Fibroblast of skin of right biceps (primary cell): ENCODE data around the gene RIMOC1.
"Not testable (repeated sequence)": the region's sequence is repeated elsewhere in the genome, so short reads cannot be mapped to it uniquely, and the experiment has no call there.

Experiments
- DNase-seq: peaks from one replicate; pipeline ENCODE4 v3.0.0-alpha.2; 2013

RIMOC1 gene

DNA sequence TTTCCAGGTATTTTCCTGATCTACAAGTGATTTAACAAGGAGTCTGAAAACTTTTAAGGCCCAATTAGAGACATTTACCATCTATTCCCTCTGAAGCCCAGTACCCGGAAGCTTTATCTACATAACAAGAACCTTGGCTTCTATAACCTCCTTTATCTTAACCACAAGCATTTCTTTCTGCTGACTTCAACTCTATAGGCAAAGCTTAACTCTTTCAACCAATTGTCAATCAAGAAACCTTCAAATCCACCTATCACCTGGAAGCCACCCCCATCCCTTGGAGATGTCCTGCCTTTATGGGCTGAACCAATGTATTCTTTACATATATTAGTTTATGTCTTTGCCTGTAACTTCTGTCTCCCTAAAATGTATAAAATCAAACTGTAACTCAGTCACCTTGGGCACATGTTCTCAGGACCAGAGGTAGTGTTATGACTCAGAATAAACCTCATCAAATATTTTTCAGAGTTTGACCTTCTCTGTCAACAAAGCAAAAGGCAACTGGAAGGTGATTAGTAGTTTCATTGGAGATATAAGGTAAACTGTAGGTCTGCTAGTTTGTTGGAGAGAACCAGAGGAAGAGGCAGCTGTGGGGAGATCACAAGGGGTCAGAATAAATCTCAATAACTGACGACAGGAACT lies 13.0 kb upstream of the RIMOC1 start:
- DNase-seq: no peak

DNA sequence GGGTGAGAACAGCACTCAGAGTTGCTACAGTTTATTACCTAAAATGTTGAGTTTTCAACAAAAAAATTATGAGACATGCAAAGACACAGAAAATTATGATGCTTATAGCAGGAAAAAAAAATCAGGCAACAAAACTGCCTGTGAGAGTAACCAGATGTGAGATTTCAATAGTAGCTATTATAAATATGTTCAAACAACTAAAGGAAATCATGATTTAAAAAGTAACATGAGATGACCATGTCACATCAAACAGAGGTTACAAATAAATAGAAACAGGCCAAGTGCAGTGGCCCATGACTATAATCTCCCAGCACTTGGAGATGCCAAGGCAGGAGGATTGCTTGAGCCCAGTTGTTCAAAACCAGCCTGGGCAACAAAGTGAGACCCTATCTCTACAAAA lies 12.1 kb upstream of the RIMOC1 start:
- no peak for DNase-seq

DNA sequence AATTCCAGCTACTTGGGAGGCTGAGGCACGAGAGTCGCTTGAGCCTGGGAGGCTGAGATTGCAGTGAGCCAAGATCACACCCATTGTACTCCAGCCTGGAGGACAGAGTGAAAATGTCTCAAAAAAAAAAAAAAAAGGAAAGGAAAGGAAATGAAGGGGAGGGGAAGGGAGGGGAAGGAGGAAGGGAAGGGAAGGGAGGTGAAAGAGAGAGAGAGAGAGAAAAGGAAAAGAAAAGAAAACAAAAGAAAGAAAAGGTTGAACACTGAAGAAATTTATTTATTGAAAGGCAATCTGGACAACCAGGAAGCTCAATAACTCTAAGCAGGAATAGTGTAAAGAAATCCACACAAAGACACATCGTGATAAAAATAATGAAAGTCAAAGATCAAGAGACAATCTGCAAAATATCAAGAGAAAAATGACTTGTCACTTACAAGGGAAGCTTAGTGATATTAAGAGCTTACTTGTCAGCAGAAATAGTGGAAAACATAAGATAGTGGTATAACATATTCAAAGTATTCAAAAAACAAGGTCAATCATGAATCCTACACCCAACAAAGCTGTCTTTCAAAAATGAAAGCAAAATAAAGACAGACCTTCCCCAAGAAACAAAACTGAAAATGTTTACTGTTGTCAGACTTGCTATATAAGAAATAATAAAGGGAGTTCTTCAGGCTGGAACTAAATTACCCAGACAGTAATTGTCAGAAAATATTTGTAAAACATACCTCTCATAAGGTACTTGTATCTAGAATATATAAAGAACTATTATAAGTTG lies 10.9 kb upstream of the RIMOC1 start:
- DNase-seq: no peak

DNA sequence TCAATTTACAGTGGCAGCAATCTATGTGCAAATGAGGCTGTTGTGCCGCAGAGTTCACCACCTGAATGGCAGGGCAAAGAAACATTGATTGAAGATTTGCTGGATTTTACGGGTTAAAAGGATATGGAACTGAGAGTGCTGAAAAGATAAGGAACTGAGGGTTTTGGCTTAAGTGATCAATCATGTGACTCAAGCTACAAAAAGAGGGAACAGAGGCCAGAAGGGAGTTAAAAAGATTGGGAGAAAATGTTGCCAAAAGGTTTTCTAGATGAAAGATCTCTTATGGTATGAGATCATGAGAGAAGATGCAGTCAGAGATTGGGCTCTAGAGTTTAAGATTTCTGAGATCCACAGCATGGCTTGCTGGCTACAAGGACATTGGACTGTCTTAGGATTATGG lies 7.9 kb upstream of the RIMOC1 start:
- DNase-seq: no peak

DNA sequence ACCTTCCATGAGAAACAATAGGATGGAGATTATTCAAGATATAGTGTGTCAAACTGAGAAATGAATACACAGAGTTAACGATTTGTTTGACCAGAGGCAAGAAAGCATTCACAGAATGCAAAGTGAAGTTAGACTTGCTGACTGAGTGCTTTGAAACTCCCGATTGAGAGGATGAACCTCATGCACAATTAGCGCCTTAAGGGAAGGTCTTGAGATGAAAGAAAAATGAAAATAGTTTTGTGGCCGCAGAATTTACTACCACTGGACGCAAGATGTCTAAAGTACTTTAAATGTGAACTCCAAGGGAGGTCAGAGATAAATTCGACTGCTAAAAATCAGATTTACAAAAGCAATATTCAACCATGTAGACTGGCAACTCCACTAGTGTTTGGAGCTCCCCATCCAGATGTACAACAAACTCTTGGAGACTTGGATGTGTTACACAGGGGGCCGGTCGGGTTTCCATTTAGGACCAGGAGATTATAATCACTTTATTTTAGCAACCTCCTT lies 707 bp upstream of the RIMOC1 start:
- no peak for DNase-seq

DNA sequence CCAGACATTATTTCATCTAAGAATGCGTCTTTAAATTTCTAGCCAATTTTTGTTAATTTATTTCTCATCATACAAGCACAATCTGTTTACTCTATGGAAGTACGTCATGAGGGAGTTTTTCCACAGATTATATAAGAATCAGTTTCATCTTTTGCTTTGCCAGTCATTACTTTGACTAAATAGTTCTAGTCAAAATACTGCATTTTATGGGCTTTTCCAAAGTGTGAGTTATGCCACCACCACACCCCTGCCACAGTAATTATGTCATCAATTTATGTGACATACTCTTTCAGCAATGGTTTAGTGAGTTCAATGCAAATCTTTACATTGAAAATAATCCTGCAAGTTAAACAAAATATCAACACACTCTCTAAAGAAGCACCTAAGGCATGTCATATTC lies 2.0 kb downstream of the RIMOC1 start:
- DNase-seq: no peak

DNA sequence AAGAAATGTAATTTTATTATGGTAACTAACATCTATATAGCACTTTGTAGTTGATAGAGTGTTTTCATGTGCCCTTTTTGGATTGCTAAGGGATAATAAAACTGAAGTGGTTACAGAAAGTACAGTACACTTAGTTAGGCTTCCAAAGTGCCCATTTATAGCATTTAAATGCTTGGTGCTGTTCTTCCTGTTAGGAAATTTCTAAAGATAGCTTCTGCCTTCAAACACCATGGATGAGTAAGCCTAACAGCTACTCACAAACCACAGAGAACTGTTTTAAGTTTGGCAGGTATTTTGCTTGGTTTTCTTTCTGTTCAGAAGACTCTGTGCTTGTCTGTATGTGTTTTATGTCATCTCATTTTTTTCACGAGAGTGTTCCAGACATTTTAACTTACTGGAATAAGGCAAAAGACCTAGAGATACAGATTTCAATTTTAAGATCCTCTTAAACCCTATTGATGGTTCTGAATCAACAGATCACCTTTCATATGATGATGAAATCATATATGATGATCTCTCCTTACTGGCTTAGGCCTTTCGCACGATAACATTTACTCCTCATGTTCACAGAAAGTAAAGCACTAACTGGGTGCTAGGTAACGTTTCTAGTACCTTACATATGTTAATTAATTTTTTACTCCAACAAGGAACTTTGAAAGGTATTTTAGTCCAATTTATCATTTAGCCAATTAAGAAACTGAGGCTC lies 4.4 kb downstream of the RIMOC1 start:
- peak; percentile 67 for DNase-seq

DNA sequence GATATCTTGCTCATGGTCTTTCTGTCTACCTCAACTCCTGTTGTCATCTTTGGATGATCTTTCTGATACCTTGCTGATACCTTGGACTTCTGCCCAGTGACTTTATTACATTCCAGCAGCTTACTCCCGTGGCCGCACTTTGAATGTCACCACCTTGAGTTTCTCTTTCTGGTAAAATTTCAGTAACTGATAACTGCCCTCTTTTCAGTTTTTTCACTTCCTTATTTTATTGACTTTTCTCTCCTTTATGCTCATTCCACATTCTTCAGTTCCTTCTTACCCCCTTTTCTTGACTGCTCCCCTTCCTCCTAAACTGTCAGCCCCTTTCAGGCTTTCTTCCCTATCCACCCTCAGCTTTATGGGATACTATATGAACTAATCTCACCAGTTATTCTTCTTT lies 14.0 kb downstream of the RIMOC1 start:
- no peak for DNase-seq

DNA sequence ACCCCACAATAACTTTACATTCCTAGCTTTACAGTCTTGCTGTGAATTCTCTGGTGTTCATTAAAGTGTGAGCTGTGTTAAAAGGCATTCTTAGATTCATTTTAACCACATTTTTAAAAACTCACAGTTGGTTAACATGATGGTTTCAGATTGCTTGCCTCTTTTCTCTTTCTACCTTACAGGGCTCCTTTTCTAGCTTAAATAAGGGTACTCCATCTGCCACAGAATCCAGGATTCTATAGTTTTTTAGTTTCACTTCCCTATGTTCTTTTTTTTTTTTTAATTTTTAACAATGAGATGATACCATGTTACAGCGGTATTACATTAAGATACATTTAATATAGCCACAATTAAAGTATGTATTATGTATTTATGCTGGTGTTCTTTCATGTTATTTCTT lies 17.0 kb downstream of the RIMOC1 start:
- no peak for DNase-seq

DNA sequence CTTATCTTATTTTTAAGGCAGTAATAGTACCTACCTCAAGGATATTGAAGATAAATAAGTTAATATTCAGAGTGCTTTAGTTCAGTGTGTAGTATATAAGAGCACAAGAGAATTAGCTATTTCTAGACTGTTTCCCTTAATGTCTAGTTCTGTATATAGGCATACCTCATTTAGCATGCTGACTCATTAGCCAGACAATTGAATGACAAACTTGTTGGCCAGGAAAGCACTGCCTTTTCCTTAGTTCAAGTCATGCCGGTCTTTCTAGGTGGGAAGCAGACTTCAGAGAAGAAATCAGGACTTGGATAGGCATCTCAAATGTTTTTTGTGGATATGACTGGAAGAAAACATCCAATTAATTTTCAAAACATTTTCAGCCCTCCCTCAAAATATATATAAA lies 17.7 kb downstream of the RIMOC1 start:
- peak; percentile 63 for DNase-seq

DNA sequence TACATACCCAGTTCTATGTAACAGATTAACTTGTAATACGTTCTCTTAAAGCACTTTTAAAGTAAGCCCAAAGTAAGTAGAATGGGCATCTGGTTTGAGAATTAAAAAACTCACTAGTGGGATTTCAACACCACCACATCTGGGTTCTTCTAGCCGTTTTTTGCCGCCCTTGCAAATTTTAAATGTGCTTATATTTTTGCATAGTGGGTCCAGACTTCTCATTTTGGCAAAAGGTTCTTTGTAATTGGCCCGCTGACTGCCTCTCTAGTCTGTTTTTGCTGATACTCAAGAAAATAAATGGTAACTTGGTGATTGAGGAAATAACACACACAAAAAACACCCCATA lies 20.4 kb downstream of the RIMOC1 start:
- DNase-seq: no peak

DNA sequence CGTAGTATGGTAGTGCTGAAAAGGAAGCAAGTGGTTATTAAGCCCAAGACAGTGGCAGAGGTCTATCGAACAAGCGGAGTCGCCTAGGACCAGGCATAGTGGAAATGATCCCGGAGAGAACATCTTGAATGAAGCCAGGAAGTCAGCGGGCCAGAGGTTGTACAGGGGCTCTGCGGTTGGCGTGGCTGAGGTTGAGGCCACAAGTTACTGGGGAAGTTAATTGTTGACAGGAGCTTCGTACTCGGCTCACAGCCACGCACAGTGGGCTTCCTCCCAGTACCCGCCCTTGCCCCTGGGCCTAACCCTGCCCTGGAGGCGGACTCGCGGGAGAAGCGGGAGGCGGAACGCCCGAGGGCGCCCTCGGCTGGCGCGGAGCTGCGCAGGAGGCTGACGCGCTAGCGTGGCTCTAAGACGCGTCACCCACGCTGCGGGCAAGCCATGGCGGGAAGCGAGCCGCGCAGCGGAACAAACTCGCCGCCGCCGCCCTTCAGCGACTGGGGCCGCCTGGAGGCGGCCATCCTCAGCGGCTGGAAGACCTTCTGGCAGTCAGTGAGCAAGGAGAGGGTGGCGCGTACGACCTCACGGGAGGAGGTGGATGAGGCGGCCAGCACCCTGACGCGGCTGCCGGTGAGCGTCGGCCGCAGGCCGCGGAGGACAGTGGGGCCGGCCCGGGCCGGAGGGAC lies 20.9 kb downstream of the RIMOC1 start, which contains the start of gene FBXO4:
FBXO4 (plus strand) TSS at position 410 of the 683 bp plus-strand sequence; CDS start at position 439, 29 bp downstream.
- DNase-seq: peak; percentile 84

DNA sequence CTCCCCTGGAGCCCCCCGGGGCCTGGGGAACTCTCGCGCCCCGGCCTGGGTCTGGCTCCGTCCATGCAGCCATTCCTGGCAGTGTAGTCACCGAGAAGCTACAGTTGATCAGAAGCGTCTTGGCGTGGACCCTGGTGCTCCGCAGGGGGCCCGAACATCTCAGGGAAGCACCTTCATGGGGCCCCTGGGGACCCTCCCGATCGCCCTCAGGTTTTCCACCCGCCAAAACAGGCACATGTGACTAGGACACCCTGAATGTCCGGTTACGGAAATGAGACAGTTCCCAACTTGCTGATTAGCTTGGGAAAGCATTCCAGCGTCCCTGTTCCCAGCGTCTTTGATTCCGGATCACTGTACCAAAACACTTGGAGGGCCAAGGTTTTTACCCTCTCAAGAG lies 21.4 kb downstream of the RIMOC1 start:
- DNase-seq: peak; percentile 45

DNA sequence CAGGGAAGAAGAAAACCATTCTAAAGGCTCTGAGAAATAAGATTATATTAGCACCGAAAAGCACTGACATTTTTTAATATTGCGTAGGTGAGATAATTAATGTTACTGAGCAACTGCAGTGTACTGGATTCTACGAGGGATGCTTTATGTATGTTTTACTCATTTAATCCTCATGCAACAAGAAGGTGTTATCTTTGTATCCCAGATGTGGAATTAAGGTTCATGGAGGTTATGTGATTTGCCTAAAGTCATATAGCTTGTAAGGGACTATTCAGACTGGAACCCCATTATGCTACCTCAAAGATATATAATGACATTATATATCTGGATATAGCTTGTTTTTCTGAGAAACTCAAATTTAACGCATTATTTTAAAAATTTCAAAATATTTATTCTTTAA lies 23.5 kb downstream of the RIMOC1 start:
- no peak for DNase-seq

DNA sequence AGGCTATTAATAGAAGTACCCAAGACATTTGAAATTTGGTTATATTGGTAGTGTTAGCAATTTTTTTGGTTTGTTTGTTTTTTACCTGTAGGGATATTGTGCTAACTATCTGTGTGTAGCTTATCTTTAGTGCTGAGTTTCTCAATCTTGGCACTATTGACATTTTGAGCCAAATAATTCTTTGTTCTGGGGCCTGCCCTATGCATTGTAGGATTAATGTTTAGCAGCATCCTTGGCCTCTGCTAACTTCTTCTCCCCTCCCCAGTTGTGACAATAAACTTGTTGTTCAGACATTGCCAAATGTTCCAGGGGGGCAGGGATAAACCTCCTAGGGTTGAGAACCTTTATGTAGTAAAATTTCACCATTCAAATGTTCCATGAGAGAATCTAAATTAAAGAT lies 24.9 kb downstream of the RIMOC1 start:
- no peak for DNase-seq

DNA sequence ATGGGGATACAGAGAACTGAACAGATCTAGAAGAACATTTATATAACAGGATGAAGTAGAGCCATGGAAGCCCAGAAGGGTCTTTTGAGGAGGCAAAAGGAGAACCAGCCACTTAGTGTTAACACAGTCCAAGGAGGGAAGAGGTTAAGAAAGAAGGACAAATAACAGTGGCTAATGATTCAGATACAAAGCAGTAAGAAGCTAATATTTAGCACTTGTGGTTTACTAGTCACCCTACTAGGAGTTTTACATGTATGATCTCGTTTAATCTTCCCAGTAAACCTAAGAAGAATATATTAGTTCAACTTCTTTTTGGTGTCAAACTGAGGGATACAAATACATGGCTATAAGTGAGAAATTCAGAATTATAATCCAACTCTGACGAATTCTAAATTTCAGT lies 28.6 kb downstream of the RIMOC1 start:
- DNase-seq: no peak

DNA sequence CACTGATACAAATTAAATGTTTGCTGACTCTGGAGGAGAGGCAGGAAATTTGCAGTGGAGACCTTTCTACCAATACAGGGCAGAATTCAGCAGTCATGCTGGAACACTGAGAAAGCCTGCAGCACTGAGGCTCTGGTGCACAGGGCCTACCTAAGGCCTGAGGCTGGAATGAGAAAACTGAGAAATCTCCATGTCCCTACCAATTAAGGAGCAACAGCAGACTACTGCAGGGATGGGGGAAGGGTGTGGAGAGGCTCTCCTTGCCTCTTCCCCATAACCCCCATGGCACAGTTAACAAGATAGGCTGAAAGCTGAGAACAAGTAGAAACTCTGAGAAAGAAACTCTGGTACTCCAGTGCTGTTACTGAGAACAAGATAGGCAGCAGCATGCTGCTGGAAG lies 31.4 kb downstream of the RIMOC1 start:
- DNase-seq: no peak

DNA sequence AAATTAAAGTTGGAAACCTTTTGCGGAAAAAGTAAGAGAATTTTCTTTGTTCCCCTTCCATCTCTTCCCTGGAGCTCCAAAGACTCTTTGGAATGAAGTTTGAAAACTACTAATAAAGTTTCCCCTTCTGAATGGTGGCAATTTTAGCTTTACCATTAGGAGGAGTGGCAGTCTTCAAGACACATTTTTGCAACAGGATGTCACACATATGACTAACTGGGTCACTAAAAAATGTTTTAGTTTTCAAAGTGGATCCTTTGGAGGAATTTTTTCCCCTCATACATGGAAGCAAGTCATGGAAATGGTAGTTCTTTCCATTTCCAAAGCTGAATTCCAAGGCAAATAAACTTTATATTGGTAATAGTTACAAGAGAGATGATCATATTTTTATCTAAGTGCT lies 36.5 kb downstream of the RIMOC1 start:
- peak; percentile 15 for DNase-seq

DNA sequence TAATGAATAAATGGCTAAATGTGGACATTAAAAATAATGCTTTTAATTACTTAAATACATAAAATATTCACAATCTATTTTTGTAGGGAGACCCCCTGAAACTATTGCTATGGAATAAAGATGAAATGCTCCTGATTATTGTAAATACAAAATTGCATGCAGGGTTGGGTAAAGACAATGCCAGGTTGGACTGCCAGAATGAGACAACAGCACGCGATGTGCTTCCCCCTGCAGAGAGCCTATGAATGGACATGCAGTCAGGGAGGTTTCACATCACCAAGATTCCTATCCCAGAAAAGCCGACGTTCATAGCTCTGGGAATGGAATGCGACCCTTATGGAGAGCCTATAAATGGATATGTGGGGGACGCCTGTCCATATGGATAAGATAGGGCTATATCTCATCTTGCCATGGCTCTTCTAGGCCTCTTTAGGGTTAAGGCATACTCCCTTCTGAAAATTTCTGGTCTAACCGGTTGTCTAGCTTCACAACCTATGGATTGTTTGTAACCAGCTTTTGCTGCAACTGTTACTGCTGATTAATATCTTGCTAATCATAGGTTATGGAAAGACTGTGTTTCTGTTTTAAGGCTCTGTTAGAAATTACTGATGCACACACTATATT lies 41.3 kb downstream of the RIMOC1 start:
- DNase-seq: not testable (repeated sequence)

DNA sequence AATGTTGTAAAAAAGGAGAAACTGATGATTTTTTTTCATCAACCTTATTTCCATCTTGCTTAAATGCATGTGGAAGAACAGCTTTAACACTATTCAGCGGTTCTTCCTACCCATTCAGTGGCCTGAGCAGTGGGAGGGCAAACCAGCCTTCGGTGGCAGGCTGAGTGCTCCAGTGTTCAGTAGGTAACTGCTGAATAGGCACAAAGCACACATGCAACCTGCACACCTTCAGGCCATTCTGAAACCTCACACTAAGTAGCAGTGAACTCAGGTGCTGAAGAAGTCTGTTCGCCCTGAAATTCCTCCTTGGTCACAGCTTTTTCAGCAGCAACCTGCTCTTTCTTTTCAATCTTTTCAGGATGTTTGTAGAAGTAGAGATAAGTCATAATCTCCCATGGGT lies 47.1 kb downstream of the RIMOC1 start:
- no peak for DNase-seq
